Keratinocyte (primary cell): ENCODE measurements around the gene ZBED6. TPM values are rescaled to one million over a fixed set of nuclear protein-coding genes. Genes with fewer than 3 reads are reported as not detected.

ENCODE experiments used
- DNase-seq: peaks from one replicate; pipeline ENCODE4 v3.0.0-alpha.2; 2011; ENCODE audit warnings: low read depth, missing footprints, low spot score
- FAIRE-seq: peaks from 2 replicates; lab custom pipeline; 2011; peaks lifted over from hg19 to GRCh38; lab: Jason Lieb, UNC
- H2AFZ ChIP-seq: 2 replicates; pipeline ENCODE4 v1.6.0; 2012; ENCODE audit warnings: low read length, control low read depth, inconsistent platforms; ENCODE audit not compliant: control insufficient read depth
- H3K27ac ChIP-seq: 2 replicates; pipeline ENCODE4 v1.5.1; 2011; ENCODE audit warnings: low read length; ENCODE audit not compliant: control insufficient read depth, insufficient read depth
- H3K27me3 ChIP-seq: 3 replicates; pipeline ENCODE4 v1.6.0; 2011; ENCODE audit warnings: low read length; ENCODE audit not compliant: control insufficient read depth, insufficient read depth; ENCODE audit errors: extremely low read depth
- H3K36me3 ChIP-seq, 2 experiments: 2 replicates in 1 of 2; 3 replicates in 1 of 2; pipeline ENCODE4 v1.5.1; 2011; ENCODE audit warnings: low read length in 2 of 2, mild to moderate bottlenecking in 1 of 2; ENCODE audit not compliant: control insufficient read depth in 2 of 2, insufficient read depth in 2 of 2; ENCODE audit errors: extremely low read depth in 1 of 2
- H3K4me1 ChIP-seq: 3 replicates; pipeline ENCODE4 v1.5.1; 2011; ENCODE audit warnings: low read length; ENCODE audit not compliant: control insufficient read depth, insufficient read depth; ENCODE audit errors: extremely low read depth
- H3K4me2 ChIP-seq: 3 replicates; pipeline ENCODE4 v1.6.0; 2011; ENCODE audit warnings: low read depth, low read length; ENCODE audit not compliant: control insufficient read depth, insufficient read depth; ENCODE audit errors: extremely low read depth
- H3K4me3 ChIP-seq, 3 experiments: fragments of 200-600 bp in 1 of 3; sonication (generic) in 1 of 3; 2 replicates in 2 of 3; 3 replicates in 1 of 3; pipeline ENCODE4 v1.5.1; 2011 to 2016; ENCODE audit warnings: low read length in 3 of 3, mild to moderate bottlenecking in 3 of 3, control low read depth in 2 of 3, inconsistent platforms in 1 of 3, low read depth in 1 of 3, mixed read lengths in 1 of 3, mixed run types in 1 of 3, moderate library complexity in 1 of 3; ENCODE audit not compliant: control insufficient read depth in 2 of 3, insufficient read depth in 2 of 3; ENCODE audit errors: extremely low read depth in 1 of 3
- H3K79me2 ChIP-seq: 2 replicates; pipeline ENCODE4 v1.6.0; 2012; ENCODE audit warnings: low read length; ENCODE audit not compliant: control insufficient read depth, insufficient read depth
- H3K9ac ChIP-seq: 3 replicates; pipeline ENCODE4 v1.6.0; 2011; ENCODE audit warnings: low read length; ENCODE audit not compliant: control insufficient read depth, insufficient read depth; ENCODE audit errors: extremely low read depth
- H3K9me1 ChIP-seq: 3 replicates; pipeline ENCODE4 v1.6.0; 2011; ENCODE audit warnings: low read length; ENCODE audit not compliant: control insufficient read depth, insufficient read depth; ENCODE audit errors: extremely low read depth
- H3K9me3 ChIP-seq: 2 replicates; pipeline ENCODE4 v1.5.1; 2012; ENCODE audit warnings: low read depth, low read length; ENCODE audit not compliant: control insufficient read depth
- H4K20me1 ChIP-seq: 3 replicates; pipeline ENCODE4 v1.6.0; 2011; ENCODE audit warnings: low read length; ENCODE audit not compliant: control insufficient read depth, insufficient read depth; ENCODE audit errors: extremely low read depth
- CTCF ChIP-seq, 3 experiments: IDR thresholded peaks in 1 of 3; conservative IDR thresholded peaks in 1 of 3; optimal IDR thresholded peaks in 1 of 3; 2 replicates in 2 of 3; 3 replicates in 1 of 3; pipeline versions ENCODE3 to v1.5.1; 2011; ENCODE audit warnings: low read length in 3 of 3, mild to moderate bottlenecking in 3 of 3, moderate library complexity in 2 of 3, control low read depth in 1 of 3, inconsistent platforms in 1 of 3; ENCODE audit not compliant: insufficient read depth in 2 of 3; ENCODE audit errors: extremely low read depth in 1 of 3
- EZH2 ChIP-seq: IDR thresholded peaks from one replicate; pipeline ENCODE4 v1.6.1; 2012; ENCODE audit warnings: inconsistent platforms, mild to moderate bottlenecking, low read length, moderate library complexity
- dilution Hi-C: fragments of 300-500 bp; cut with MboI; formaldehyde crosslinking; loops from one replicate; pipeline ENCODE4 v1.7.0; 2020; ENCODE audit warnings: low sequenced_read_pairs; ENCODE audit not compliant: extremely low pct_ligation_motif_present
- polyA plus RNA-seq, 5 experiments: library from polyadenylated mRNA; depleted of rRNA in 3 of 5; stranded (reverse) in 3 of 5; stranded (forward) in 1 of 5; unstranded in 1 of 5; fragments of >200 nt; gene quantifications; 1 replicate in 1 of 5; 2 replicates in 3 of 5; 3 replicates in 1 of 5; pipeline versions ENCODE4 v1.2.1 to v1.2.3, GENCODE V29; 2011 to 2012; ENCODE audit warnings: missing spikeins in 2 of 5, low read depth in 1 of 5, low replicate concordance in 1 of 5

ZBED6 gene
- polyA plus RNA-seq, 1 donor (not counting 4 experiments of a cell fraction or from before 2014, with no cell fraction given) = 8.9 TPM

GRCh38 chr1:203764105-203765028 is 31.1 kb upstream of the ZBED6 start:
- H3K9ac ChIP-seq = no peak overlapping the region
- H3K79me2 ChIP-seq = no peaks in the 10 kb centered on the region
- H3K9me3 ChIP-seq = no peaks in the 10 kb centered on the region
- TF ChIP-seq EZH2 (no peak), CTCF (optimal IDR thresholded peaks at IDR 0.05 in 1 of 3, IDR thresholded peaks at IDR 0.05 in 1 of 3, conservative IDR thresholded peaks at IDR 0.05 in 1 of 3; ENCODE audit: extremely low read depth in 1 of 3, insufficient read depth in 2 of 3, low read length in 3 of 3) (no peak)
- peaks cover 18% of the 10 kb centered on the region for H3K4me1 ChIP-seq
- no peak overlapping the region for H2AFZ ChIP-seq
- no peaks in the 10 kb centered on the region for H3K27me3 ChIP-seq
- no peaks in the 10 kb centered on the region for H4K20me1 ChIP-seq
- no peak overlapping the region for H3K27ac ChIP-seq
- no peak overlapping the region for H3K4me3 ChIP-seq
- H3K36me3 ChIP-seq = no peaks in the 10 kb centered on the region
- dilution Hi-C loops = no loop called here
- no peaks in the 10 kb centered on the region for H3K9me1 ChIP-seq
- DNase-seq (no peak), FAIRE-seq (no peak)
- no peak overlapping the region for H3K4me2 ChIP-seq

GRCh38 chr1:203765029-203765837 is 30.2 kb upstream of the ZBED6 start, which contains the start of gene LAX1:
Gene LAX1 (plus strand): TSS chr1:203765183. CDS start chr1:203765566, 383 bp downstream.
- Histone ChIP-seq H3K27me3 (no peaks in the 10 kb centered on the region), H3K79me2 (no peaks in the 10 kb centered on the region), H3K4me2 (no peak within 1 kb of the TSS), H2AFZ (no peak within 1 kb of the TSS), H3K36me3 (no peaks in the 10 kb centered on the region), H3K9me3 (no peaks in the 10 kb centered on the region), H3K9me1 (no peaks in the 10 kb centered on the region), H3K9ac (no peak within 1 kb of the TSS), H3K4me1 (peaks cover 18% of the 10 kb centered on the region), H4K20me1 (no peaks in the 10 kb centered on the region), H3K4me3 (no peak within 1 kb of the TSS), H3K27ac (no peak within 1 kb of the TSS)
- DNase-seq = no peak
- dilution Hi-C loops = no loop called here
- TF ChIP-seq CTCF (optimal IDR thresholded peaks at IDR 0.05 in 1 of 3, IDR thresholded peaks at IDR 0.05 in 1 of 3, conservative IDR thresholded peaks at IDR 0.05 in 1 of 3; ENCODE audit: extremely low read depth in 1 of 3, insufficient read depth in 2 of 3, low read length in 3 of 3) (no peak), EZH2 (no peak)
- FAIRE-seq = no peak
